GM10266 (cell line): ENCODE measurements around the gene SSTR5.

ENCODE experiments used
- DNase-seq: peaks from one replicate; pipeline ENCODE4 v3.0.0; 2012; ENCODE audit errors: extremely low spot score
- TF ChIP-seq, protein P1 (sequence below): IDR thresholded peaks from 2 replicates; pipeline ENCODE4 v1.5.1; 2012; ENCODE audit warnings: mild to moderate bottlenecking, low read depth; ENCODE audit not compliant: control insufficient read depth, insufficient read depth; ENCODE audit errors: missing control alignments

Gene SSTR5

GRCh38 chr16:1042049-1042744, 30.4 kb upstream of the SSTR5 start:
- TF ChIP-seq, protein P1, sequence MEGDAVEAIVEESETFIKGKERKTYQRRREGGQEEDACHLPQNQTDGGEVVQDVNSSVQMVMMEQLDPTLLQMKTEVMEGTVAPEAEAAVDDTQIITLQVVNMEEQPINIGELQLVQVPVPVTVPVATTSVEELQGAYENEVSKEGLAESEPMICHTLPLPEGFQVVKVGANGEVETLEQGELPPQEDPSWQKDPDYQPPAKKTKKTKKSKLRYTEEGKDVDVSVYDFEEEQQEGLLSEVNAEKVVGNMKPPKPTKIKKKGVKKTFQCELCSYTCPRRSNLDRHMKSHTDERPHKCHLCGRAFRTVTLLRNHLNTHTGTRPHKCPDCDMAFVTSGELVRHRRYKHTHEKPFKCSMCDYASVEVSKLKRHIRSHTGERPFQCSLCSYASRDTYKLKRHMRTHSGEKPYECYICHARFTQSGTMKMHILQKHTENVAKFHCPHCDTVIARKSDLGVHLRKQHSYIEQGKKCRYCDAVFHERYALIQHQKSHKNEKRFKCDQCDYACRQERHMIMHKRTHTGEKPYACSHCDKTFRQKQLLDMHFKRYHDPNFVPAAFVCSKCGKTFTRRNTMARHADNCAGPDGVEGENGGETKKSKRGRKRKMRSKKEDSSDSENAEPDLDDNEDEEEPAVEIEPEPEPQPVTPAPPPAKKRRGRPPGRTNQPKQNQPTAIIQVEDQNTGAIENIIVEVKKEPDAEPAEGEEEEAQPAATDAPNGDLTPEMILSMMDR: no peak
- DNase-seq: no peak

DNA sequence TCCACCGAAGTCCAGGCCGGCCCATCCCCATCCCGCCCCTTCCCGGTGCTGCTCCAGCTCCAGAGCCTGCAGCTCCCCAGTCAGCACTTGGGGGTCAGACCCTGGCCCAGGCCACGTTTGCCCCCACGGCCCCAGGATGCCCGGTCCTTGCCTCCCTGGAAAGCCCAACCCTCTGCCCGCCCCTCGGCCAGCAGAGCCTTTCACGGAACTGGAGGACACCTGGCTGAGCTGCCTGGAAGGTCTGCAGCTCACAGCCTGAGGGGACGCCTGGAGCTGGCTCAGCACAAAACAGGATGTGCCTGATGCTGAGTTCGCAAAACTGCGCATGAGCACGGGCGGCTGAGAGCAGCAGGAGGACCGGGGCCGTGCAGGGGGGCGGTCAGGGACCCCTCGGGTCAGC, 29.7 kb upstream of the SSTR5 start:
- TF ChIP-seq, protein P1: no peak
- DNase-seq: no peak

DNA sequence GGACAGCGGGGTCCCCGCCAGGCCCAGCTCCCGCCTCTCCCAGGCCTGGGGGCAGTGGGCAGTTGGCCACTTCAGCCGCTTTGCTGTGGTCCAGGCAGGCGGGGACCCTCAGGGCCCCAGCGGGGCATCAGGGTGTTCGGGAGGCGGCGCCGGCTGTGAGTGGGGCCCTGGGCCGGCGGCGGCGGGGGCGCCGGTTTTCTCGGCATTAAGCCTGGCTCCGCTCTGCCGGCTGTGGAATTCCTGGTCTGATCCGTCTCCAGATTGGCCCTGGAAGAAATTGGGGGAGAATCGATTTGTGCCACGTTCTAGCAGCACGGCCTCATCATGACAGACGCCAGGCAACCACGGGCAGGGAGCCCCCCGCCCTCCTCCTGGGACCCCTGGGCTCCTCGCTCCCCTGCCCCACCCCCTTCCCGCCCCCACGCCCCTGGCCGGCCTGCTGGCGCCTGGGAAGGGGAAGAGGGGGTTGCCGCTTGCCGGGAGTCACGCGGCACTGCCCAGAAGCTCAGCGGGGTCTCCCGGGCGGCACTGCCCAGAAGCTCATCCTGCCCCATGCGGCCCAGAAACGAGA, 28.6 kb upstream of the SSTR5 start:
- DNase-seq: no peak
- TF ChIP-seq, protein P1: no peak

DNA sequence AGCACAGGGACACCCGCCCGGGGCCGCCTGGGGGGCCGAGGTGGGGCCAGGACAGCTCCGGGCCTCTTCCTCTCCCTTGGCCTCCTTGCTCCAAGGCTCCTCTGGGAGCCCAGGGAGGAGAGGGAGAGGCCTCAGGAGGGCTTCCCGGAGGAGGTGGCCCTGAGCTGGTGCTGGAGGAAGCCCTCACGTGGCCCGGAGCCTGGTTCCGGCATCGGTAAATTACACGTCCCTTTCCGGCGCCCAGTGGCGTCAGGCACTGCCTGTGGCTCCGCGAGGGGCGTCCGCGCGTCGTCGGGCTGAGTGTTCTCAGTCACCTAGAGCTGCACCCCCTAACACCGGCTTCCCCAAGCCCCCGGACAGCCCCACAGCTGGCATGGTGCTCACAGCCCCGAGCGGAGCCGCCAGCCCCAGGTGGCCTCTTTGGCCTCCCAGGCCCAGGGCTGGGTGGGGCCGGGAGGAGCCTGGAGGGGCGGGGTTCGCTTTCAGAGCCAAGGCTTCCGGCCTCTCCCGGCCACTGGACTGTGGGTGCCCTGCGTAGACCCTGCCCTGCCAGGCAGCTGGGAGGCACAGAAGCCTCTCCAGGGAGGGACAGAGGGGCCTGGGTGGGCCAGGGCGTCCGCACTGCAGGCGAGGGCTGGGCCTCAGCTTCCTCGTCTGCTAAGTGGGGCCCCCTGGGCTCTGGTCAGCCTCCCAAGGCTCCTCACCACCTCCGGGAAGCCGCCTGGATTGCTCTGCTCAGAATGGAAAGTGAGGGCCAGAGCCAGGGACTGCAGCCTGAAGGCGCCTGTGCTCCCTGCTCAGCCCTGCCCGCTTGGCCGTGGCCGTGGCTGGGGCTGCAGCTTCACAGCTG, 27.9 kb upstream of the SSTR5 start:
- no peak for DNase-seq
- TF ChIP-seq, protein P1: no peak

DNA sequence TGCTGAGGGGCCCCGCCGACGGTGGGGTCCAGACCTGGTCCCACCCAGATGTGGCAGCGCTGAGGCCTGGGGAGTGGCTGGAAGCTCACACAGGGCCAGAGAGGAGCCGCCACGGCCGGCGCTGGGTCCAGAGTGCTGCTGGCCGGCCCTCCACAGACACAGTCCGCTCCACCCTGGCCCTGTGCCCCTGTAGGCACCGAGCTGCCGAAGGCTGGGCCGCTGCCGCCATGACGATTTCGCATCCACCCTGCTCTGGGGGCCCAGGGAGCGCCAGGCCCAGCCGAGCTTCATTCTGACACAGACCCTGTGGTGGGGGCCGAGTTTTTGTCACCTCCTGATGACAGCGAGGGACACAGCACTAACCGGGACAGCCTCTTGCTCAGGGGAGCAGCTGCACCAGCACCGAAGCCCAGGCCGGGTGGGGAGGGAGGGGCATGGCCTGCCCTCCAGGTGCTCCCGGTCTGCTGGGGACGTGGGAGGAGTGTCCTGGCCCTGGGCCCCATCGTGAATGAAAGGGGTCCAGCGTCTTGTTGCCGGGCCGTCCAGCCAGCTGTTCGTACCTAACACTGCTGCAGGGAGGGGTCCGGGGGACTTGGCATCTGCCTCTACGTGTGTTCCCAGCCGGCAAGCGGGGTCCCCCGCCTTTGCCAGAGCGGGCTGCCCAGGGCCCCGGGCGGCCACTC, 27.1 kb upstream of the SSTR5 start:
- DNase-seq: no peak
- TF ChIP-seq, protein P1: no peak

DNA sequence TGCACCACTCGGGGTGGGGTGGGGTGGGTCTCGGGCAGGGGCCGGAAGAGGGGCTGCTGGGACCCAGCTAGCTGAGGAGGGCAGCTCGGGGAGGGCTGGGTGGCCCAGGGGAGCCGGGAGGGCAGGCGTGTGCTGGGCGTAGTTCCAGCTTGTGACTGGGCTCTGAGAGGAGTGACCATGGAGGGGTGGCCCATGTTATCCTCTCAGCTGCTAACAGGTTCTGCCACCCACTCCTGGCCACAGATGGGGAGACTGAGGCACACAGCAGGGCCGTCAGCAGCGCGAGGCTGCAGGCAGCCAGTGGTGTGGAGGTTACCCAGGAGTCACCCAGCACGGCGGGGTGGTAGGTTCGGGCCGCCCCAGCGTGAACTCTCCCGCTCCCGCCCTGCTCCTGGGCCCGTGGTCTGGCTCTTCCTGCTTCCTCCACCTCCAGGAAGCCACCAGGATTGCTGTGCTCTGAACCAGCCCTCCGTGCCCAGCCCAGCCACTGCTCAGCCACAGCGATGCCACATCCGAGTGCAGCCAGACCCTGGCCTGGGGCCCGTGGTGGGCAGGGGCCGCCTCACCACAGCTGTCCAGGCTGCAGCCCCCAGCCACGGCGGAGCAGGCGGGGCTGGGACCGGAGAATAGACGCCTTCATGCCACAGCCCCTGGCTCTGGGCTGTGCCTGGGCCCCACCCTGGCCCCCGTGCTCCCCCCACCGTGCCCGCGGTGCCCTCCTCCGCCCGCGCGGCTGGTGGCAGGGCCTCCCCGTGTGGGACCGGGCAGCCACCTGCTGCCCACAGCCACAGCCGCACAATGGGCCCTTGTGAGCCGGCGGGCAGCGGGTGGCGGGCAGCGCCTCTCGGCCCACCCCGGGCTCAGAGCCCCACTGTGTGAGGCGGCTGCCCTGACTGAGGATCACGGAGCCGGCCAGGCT, 26.3 kb upstream of the SSTR5 start:
- no peak for DNase-seq
- TF ChIP-seq, protein P1: no peak
